Measurements from ENCODE around the gene CLK2.

DNA sequence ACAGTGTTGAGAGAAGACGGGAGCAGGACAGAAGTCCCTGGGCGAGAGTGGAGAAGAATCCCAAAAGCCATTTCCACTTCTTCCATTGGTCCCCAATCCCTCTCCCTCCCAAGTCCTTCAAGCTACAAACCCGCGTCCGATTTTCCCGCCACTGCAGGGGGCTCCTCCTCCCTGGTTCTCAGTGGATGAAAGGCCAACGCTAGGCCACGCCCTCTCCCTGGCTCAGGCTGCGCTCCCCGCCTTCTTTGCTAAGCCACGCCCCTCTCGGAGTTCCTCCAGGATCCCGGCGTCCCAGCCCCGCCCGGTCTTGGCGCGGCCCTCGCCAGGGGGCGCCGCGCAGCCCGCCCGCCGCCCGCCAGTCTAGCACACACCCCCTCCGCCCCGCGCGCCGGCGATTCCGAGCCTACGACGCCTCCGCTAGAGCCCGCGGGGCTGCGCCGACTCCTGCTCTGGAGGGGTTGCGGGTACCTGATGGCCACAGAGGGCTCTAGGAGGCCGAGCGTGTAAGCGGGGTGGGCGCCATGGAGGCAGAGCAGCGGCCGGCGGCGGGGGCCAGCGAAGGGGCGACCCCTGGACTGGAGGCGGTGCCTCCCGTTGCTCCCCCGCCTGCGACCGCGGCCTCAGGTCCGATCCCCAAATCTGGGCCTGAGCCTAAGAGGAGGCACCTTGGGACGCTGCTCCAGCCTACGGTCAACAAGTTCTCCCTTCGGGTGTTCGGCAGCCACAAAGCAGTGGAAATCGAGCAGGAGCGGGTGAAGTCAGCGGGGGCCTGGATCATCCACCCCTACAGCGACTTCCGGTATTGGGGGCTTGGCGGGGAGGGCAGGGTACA, 4.0 kb upstream of the CLK2 start, which contains the start of gene HCN3:
- TF ChIP-seq, protein P1, sequence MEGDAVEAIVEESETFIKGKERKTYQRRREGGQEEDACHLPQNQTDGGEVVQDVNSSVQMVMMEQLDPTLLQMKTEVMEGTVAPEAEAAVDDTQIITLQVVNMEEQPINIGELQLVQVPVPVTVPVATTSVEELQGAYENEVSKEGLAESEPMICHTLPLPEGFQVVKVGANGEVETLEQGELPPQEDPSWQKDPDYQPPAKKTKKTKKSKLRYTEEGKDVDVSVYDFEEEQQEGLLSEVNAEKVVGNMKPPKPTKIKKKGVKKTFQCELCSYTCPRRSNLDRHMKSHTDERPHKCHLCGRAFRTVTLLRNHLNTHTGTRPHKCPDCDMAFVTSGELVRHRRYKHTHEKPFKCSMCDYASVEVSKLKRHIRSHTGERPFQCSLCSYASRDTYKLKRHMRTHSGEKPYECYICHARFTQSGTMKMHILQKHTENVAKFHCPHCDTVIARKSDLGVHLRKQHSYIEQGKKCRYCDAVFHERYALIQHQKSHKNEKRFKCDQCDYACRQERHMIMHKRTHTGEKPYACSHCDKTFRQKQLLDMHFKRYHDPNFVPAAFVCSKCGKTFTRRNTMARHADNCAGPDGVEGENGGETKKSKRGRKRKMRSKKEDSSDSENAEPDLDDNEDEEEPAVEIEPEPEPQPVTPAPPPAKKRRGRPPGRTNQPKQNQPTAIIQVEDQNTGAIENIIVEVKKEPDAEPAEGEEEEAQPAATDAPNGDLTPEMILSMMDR (IDR thresholded peaks at IDR 0.05), result peak; percentile 60 to 80 (median 66)
- no peak for TF ChIP-seq POLR2A (IDR thresholded peaks at IDR 0.05)
